ENCODE measurements around the gene ANKRD1. TPM values are rescaled to one million over a fixed set of nuclear protein-coding genes. Genes with fewer than 3 reads are reported as not detected.
"Not testable (repeated sequence)": the region's sequence is repeated elsewhere in the genome, so short reads cannot be mapped to it uniquely, and the experiment has no call there.

ANKRD1 gene
- polyA plus RNA-seq, 2 donors = 0.96 to 1.1 TPM

- Histone ChIP-seq H3K9me3 (ENCODE audit: control insufficient read depth in 2 of 2, insufficient read depth in 1 of 2, low read depth in 1 of 2, low read length in 1 of 2) (no peaks in the 10 kb centered on the region), H3K27me3 (ENCODE audit: control insufficient read depth in 1 of 2, insufficient read depth in 2 of 2, low read length in 2 of 2) (no peaks in the 10 kb centered on the region), H3K4me3 (ENCODE audit: low read depth in 1 of 2, low read length in 2 of 2) (no peak overlapping the region), H3K36me3 (ENCODE audit: control insufficient read depth in 2 of 2, insufficient read depth in 2 of 2, low read length in 1 of 2) (no peaks in the 10 kb centered on the region), H3K27ac (ENCODE audit: low read depth in 2 of 2, low read length in 1 of 2) (no peak overlapping the region), H3K4me1 (ENCODE audit: control insufficient read depth in 2 of 2, insufficient read depth in 2 of 2, low read length in 1 of 2) (no peaks in the 10 kb centered on the region)
These were observed 39.5 kb upstream of the ANKRD1 start for GRCh38 chr10:90960355-90960814.

GRCh38 chr10:90959826-90960225 is 38.9 kb upstream of the ANKRD1 start:
- Histone ChIP-seq H3K36me3 (ENCODE audit: control insufficient read depth in 2 of 2, insufficient read depth in 2 of 2, low read length in 1 of 2) (no peaks in the 10 kb centered on the region), H3K4me3 (ENCODE audit: low read depth in 1 of 2, low read length in 2 of 2) (no peak overlapping the region), H3K27ac (ENCODE audit: low read depth in 2 of 2, low read length in 1 of 2) (no peak overlapping the region), H3K9me3 (ENCODE audit: control insufficient read depth in 2 of 2, insufficient read depth in 1 of 2, low read depth in 1 of 2, low read length in 1 of 2) (no peaks in the 10 kb centered on the region), H3K27me3 (ENCODE audit: control insufficient read depth in 1 of 2, insufficient read depth in 2 of 2, low read length in 2 of 2) (no peaks in the 10 kb centered on the region), H3K4me1 (ENCODE audit: control insufficient read depth in 2 of 2, insufficient read depth in 2 of 2, low read length in 1 of 2) (no peaks in the 10 kb centered on the region)
- WGBS, 2 donors = 58 to 71% methylated on average over 1 of the region's 1 CpG

DNA sequence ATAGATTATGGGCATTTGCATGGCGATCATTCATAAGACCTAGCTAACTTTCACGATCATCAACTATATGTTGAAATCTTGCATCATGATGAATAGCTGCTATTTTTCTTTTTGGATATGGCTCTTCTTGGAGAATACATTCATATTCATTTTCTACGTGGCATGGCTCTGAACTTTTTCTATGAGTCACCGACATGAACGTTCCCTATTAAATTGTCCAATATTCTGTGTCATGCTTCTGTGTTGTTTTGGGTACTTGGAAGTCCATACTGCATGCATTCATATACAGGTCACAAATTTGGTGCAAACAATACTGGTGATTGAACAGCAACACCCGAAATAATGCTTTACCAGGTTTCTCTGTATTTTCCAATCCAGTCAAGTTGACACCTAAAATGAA is 37.9 kb upstream of the ANKRD1 start:
- Histone ChIP-seq H3K27me3 (ENCODE audit: control insufficient read depth in 1 of 2, insufficient read depth in 2 of 2, low read length in 2 of 2) (no peaks in the 10 kb centered on the region), H3K4me3 (ENCODE audit: low read depth in 1 of 2, low read length in 2 of 2) (no peak overlapping the region), H3K4me1 (ENCODE audit: control insufficient read depth in 2 of 2, insufficient read depth in 2 of 2, low read length in 1 of 2) (no peaks in the 10 kb centered on the region), H3K9me3 (ENCODE audit: control insufficient read depth in 2 of 2, insufficient read depth in 1 of 2, low read depth in 1 of 2, low read length in 1 of 2) (no peaks in the 10 kb centered on the region), H3K36me3 (ENCODE audit: control insufficient read depth in 2 of 2, insufficient read depth in 2 of 2, low read length in 1 of 2) (no peaks in the 10 kb centered on the region), H3K27ac (ENCODE audit: low read depth in 2 of 2, low read length in 1 of 2) (no peak overlapping the region)
- 85 to 86% methylated on average over 6 of the region's 6 CpGs for WGBS, 2 donors

DNA sequence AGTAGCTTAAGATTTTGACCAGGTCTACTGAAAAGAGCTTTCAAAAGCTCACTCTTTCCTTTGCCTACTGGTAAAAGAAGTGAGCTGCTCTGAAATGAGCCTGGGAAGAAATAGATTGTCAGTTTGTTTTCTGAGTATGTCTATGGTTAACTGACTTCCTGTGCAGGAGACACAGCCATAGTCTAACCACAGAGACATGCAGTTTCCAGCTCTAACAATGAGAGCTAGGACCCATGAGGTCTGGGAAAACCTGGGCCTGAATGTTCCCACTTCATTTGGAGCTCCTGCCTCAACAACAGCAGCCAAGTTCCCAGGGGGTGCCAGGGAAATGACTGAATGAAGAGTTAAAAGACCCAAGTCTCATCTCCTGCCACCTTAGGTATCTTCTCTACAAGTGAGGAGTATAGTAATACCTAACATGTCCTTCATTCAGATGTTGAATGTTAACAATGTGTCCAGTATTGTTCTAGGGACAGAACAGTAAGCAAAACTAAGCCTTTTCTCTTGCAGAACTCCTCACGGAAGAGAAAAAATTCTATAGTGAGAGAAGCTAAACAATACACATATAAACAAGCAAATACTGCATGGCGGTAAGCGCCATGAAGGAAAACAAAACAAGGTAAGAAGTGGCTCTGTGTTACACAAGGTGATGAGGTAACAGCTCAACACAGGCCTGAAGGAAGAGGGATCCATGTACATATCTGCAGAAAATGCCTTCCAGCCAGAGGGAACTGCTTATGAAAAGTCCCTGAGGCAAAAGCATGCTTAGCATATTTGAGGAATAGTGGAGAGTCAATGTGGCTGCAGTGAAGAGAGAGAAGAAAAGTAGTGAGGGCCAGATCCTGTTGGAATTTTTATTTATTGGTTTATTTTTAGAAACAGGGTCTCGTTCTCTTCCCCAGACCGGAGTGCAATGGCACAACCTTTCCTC is 26.4 kb upstream of the ANKRD1 start:
- Histone ChIP-seq H3K36me3 (ENCODE audit: control insufficient read depth in 2 of 2, insufficient read depth in 2 of 2, low read length in 1 of 2) (no peaks in the 10 kb centered on the region), H3K4me3 (ENCODE audit: low read depth in 1 of 2, low read length in 2 of 2) (no peak overlapping the region), H3K27me3 (ENCODE audit: control insufficient read depth in 1 of 2, insufficient read depth in 2 of 2, low read length in 2 of 2) (no peaks in the 10 kb centered on the region), H3K4me1 (ENCODE audit: control insufficient read depth in 2 of 2, insufficient read depth in 2 of 2, low read length in 1 of 2) (no peaks in the 10 kb centered on the region), H3K9me3 (ENCODE audit: control insufficient read depth in 2 of 2, insufficient read depth in 1 of 2, low read depth in 1 of 2, low read length in 1 of 2) (no peaks in the 10 kb centered on the region), H3K27ac (ENCODE audit: low read depth in 2 of 2, low read length in 1 of 2) (no peak overlapping the region)
- WGBS, 2 donors = 74 to 87% methylated on average over 5 of the region's 5 CpGs

DNA sequence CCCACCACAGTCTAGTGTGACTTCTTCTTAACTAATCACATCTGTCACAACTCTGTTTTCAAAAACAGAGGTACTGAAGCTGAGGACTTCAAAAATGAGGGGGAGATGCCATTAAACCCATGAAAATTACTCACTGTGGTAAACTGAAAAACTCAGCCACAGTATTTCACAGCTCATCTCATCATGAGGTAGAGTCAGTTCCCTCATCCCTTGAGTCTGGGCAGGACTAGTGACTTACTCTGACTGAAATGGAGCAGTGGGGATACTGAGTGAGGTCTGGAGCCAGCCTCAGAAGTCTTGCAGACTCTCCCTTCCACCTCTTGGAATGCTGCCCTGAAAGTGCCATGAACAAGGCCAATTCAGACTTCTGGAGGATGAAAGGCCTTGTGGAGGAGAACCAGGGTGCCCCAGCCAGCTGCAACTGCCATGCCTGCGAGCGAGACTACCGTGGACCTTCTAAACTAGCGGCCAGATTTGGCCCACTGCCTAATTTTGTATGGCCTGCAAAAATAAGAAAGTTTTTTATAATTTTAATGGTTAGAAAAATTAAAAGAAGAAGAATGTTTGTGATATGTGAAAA is 24.7 kb upstream of the ANKRD1 start:
- Histone ChIP-seq H3K27ac (ENCODE audit: low read depth in 2 of 2, low read length in 1 of 2) (no peak overlapping the region), H3K4me3 (ENCODE audit: low read depth in 1 of 2, low read length in 2 of 2) (no peak overlapping the region), H3K9me3 (ENCODE audit: control insufficient read depth in 2 of 2, insufficient read depth in 1 of 2, low read depth in 1 of 2, low read length in 1 of 2) (no peaks in the 10 kb centered on the region), H3K36me3 (ENCODE audit: control insufficient read depth in 2 of 2, insufficient read depth in 2 of 2, low read length in 1 of 2) (no peaks in the 10 kb centered on the region), H3K27me3 (ENCODE audit: control insufficient read depth in 1 of 2, insufficient read depth in 2 of 2, low read length in 2 of 2) (no peaks in the 10 kb centered on the region), H3K4me1 (ENCODE audit: control insufficient read depth in 2 of 2, insufficient read depth in 2 of 2, low read length in 1 of 2) (no peaks in the 10 kb centered on the region)
- WGBS, 2 donors = 77 to 82% methylated on average over 4 of the region's 4 CpGs

DNA sequence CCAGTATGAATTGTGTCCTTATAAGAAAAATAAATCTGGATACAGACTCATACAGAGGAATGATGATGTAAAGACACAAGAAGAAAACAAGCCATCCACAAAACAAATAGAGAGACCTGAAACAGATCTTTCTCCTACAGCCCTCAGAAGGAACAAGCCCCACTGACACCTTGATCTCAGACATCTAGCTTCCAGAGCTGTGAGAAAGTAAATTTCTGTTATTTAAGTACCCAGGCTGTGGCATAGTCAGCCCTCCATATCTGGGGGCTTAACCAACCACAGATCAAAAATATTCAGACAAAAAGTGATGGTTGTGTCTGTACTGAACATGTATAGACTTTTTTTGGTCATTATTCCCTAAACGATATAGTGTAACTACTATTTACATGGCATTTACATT is 23.9 kb upstream of the ANKRD1 start:
- Histone ChIP-seq H3K4me1 (ENCODE audit: control insufficient read depth in 2 of 2, insufficient read depth in 2 of 2, low read length in 1 of 2) (peaks cover 0 to under 1% of the 10 kb centered on the region in 2 donors), H3K4me3 (ENCODE audit: low read depth in 1 of 2, low read length in 2 of 2) (no peak overlapping the region), H3K9me3 (ENCODE audit: control insufficient read depth in 2 of 2, insufficient read depth in 1 of 2, low read depth in 1 of 2, low read length in 1 of 2) (no peaks in the 10 kb centered on the region), H3K27ac (ENCODE audit: low read depth in 2 of 2, low read length in 1 of 2) (no peak overlapping the region), H3K27me3 (ENCODE audit: control insufficient read depth in 1 of 2, insufficient read depth in 2 of 2, low read length in 2 of 2) (no peaks in the 10 kb centered on the region), H3K36me3 (ENCODE audit: control insufficient read depth in 2 of 2, insufficient read depth in 2 of 2, low read length in 1 of 2) (no peaks in the 10 kb centered on the region)
- 15 to 42% methylated on average over 1 of the region's 1 CpG for WGBS, 2 donors

- H3K4me1 ChIP-seq (ENCODE audit: control insufficient read depth in 2 of 2, insufficient read depth in 2 of 2, low read length in 1 of 2); H3K4me3 ChIP-seq (ENCODE audit: low read depth in 1 of 2, low read length in 2 of 2); H3K27me3 ChIP-seq (ENCODE audit: control insufficient read depth in 1 of 2, insufficient read depth in 2 of 2, low read length in 2 of 2); H3K27ac ChIP-seq (ENCODE audit: low read depth in 2 of 2, low read length in 1 of 2); H3K9me3 ChIP-seq (ENCODE audit: control insufficient read depth in 2 of 2, insufficient read depth in 1 of 2, low read depth in 1 of 2, low read length in 1 of 2); H3K36me3 ChIP-seq (ENCODE audit: control insufficient read depth in 2 of 2, insufficient read depth in 2 of 2, low read length in 1 of 2): not testable (repeated sequence)
- 66 to 84% methylated on average over 3 of the region's 3 CpGs for WGBS, 2 donors
These were observed 22.1 kb upstream of the ANKRD1 start for GRCh38 chr10:90942980-90943379.

GRCh38 chr10:90939648-90940047 is 18.8 kb upstream of the ANKRD1 start:
- H3K9me3 ChIP-seq (ENCODE audit: control insufficient read depth in 2 of 2, insufficient read depth in 1 of 2, low read depth in 1 of 2, low read length in 1 of 2) = no peaks in the 10 kb centered on the region
- H3K4me3 ChIP-seq (ENCODE audit: low read depth in 1 of 2, low read length in 2 of 2) = no peak overlapping the region
- peaks cover 0 to 2% of the 10 kb centered on the region in 2 donors for H3K4me1 ChIP-seq (ENCODE audit: control insufficient read depth in 2 of 2, insufficient read depth in 2 of 2, low read length in 1 of 2)
- no peak overlapping the region for H3K27ac ChIP-seq (ENCODE audit: low read depth in 2 of 2, low read length in 1 of 2)
- H3K36me3 ChIP-seq (ENCODE audit: control insufficient read depth in 2 of 2, insufficient read depth in 2 of 2, low read length in 1 of 2) = no peaks in the 10 kb centered on the region
- WGBS, 2 donors = 89 to 92% methylated on average over 6 of the region's 6 CpGs
- no peaks in the 10 kb centered on the region for H3K27me3 ChIP-seq (ENCODE audit: control insufficient read depth in 1 of 2, insufficient read depth in 2 of 2, low read length in 2 of 2)

- WGBS, 2 donors = 51 to 64% methylated on average over 1 of the region's 1 CpG
- H3K27ac ChIP-seq (ENCODE audit: low read depth in 2 of 2, low read length in 1 of 2) = no peak overlapping the region
These were observed 18.2 kb upstream of the ANKRD1 start for GRCh38 chr10:90939116-90939515.

More at GRCh38 chr10:90939116-90939515, 18.2 kb upstream of the ANKRD1 start:
- Histone ChIP-seq H3K4me1 (ENCODE audit: control insufficient read depth in 2 of 2, insufficient read depth in 2 of 2, low read length in 1 of 2) (peaks cover 0 to 2% of the 10 kb centered on the region in 2 donors), H3K9me3 (ENCODE audit: control insufficient read depth in 2 of 2, insufficient read depth in 1 of 2, low read depth in 1 of 2, low read length in 1 of 2) (no peaks in the 10 kb centered on the region), H3K4me3 (ENCODE audit: low read depth in 1 of 2, low read length in 2 of 2) (no peak overlapping the region), H3K36me3 (ENCODE audit: control insufficient read depth in 2 of 2, insufficient read depth in 2 of 2, low read length in 1 of 2) (no peaks in the 10 kb centered on the region), H3K27me3 (ENCODE audit: control insufficient read depth in 1 of 2, insufficient read depth in 2 of 2, low read length in 2 of 2) (no peaks in the 10 kb centered on the region)
